ENCODE measurements around the gene ZNF511.
A peak's percentile ranks its signal among the peaks of the same experiment; 100 is the strongest.

Gene ZNF511

GRCh38 chr10:133338080-133339071 lies 29.7 kb downstream of the ZNF511 start:
- peaks cover 5% of the 10 kb centered on the region for H3K4me1 Mint-ChIP-seq (ENCODE audit: low read depth)
- H3K9me3 Mint-ChIP-seq = no peaks in the 10 kb centered on the region
- H3K27me3 Mint-ChIP-seq (ENCODE audit: low read depth) = peaks cover 24% of the 10 kb centered on the region
- H3K27ac Mint-ChIP-seq = no peak overlapping the region
- H3K36me3 Mint-ChIP-seq (ENCODE audit: low read depth) = no peaks in the 10 kb centered on the region
- no peak overlapping the region for H3K4me3 Mint-ChIP-seq

DNA sequence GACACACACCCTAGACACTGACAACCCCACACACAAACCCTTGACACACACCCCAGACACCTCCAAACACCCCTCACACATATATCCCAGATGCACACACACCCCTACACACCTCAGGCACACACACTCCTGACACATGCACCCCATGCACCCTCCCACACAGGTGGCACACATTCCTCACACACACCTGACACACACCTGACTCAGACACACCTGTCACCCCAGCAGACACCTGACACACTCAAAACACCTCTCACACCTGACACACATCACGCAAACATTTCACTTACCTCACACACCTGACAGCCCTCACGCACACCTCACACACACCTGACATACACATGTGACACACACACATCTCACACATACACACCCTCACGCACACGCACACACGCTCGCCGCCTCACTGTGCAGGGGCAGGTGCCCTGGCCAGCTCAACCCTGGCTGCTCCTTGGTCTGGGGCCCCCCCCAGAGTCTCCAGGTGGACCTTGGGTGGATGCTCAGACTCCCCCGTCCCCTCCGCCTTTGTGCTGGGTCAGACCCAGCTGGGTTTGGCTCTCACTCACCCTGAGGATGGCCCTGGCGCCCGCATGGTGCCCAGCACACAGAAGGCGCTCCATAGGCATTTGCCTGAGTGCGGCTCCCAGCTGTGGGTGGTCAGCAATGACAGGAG lies 31.1 kb downstream of the ZNF511 start:
- no peak overlapping the region for H3K4me3 Mint-ChIP-seq

DNA sequence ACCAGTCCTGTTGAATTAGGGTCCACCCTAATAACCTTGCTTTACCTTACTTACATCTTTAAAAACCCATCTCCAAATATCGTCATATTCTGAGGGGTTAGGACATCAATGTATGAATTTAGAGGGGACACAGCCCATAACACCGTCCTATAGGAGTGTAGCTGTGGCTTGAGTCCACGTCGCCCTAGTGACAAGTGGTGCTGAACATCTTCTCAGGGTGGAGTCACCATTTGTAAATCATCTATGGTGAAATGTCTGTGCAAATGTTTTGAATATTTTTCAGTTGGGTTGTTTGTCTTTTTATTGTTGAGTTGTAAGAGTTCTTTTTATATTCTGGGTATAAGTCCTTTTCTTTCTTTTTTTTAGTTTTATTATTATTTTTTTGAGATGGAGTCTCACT lies 33.3 kb downstream of the ZNF511 start:
- Mint-ChIP-seq H3K36me3 (ENCODE audit: low read depth) (no peaks in the 10 kb centered on the region), H3K27me3 (ENCODE audit: low read depth) (peaks cover 25% of the 10 kb centered on the region), H3K27ac (no peak overlapping the region), H3K9me3 (no peaks in the 10 kb centered on the region), H3K4me3 (no peak overlapping the region), H3K4me1 (ENCODE audit: low read depth) (no peaks in the 10 kb centered on the region)

More for the DNA sequence above, 31.1 kb downstream of the ZNF511 start:
- Mint-ChIP-seq H3K27me3 (ENCODE audit: low read depth) (peaks cover 21% of the 10 kb centered on the region), H3K9me3 (no peaks in the 10 kb centered on the region), H3K36me3 (ENCODE audit: low read depth) (no peaks in the 10 kb centered on the region), H3K4me1 (ENCODE audit: low read depth) (peaks cover 3% of the 10 kb centered on the region), H3K27ac (no peak overlapping the region)

DNA sequence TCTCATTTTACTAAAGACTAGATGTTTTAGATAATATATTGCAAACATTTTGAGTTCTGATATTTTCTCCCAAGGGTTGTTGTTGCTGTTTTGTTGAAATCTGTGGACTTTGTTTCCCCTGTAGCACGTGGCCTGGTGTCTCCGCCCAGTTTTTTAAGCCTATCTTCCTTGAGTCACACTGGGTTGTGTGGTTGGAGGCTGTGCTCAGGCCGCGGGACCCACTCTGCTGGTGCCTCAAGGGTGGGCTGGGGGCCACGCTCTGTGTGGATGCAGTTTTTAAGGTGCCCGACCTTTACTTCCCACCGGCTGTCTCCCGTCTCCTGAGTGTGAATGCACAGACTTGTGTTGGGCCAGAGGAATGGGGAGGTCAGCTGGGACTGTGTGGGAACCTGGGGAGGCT lies 34.2 kb downstream of the ZNF511 start:
- H3K9me3 Mint-ChIP-seq = no peaks in the 10 kb centered on the region
- peaks cover 25% of the 10 kb centered on the region for H3K27me3 Mint-ChIP-seq (ENCODE audit: low read depth)
- no peaks in the 10 kb centered on the region for H3K36me3 Mint-ChIP-seq (ENCODE audit: low read depth)
- H3K4me1 Mint-ChIP-seq (ENCODE audit: low read depth) = no peaks in the 10 kb centered on the region
- no peak overlapping the region for H3K27ac Mint-ChIP-seq
- H3K4me3 Mint-ChIP-seq = no peak overlapping the region

- H3K4me1 Mint-ChIP-seq (ENCODE audit: low read depth) = no peaks in the 10 kb centered on the region
- peaks cover 25% of the 10 kb centered on the region for H3K27me3 Mint-ChIP-seq (ENCODE audit: low read depth)
- no peak overlapping the region for H3K27ac Mint-ChIP-seq
- no peaks in the 10 kb centered on the region for H3K9me3 Mint-ChIP-seq
- H3K36me3 Mint-ChIP-seq (ENCODE audit: low read depth) = no peaks in the 10 kb centered on the region
- H3K4me3 Mint-ChIP-seq = no peak overlapping the region
Observed at GRCh38 chr10:133343558-133343957, 34.8 kb downstream of the ZNF511 start.

- no peak overlapping the region for H3K4me3 Mint-ChIP-seq
- H3K27ac Mint-ChIP-seq = no peak overlapping the region
- H3K27me3 Mint-ChIP-seq (ENCODE audit: low read depth) = peaks cover 25% of the 10 kb centered on the region
- H3K4me1 Mint-ChIP-seq (ENCODE audit: low read depth) = no peaks in the 10 kb centered on the region
- H3K9me3 Mint-ChIP-seq = no peaks in the 10 kb centered on the region
- H3K36me3 Mint-ChIP-seq (ENCODE audit: low read depth) = no peaks in the 10 kb centered on the region
Observed at GRCh38 chr10:133344236-133344635, 35.5 kb downstream of the ZNF511 start.

- no peaks in the 10 kb centered on the region for H3K4me1 Mint-ChIP-seq (ENCODE audit: low read depth)
- peaks cover 24% of the 10 kb centered on the region for H3K27me3 Mint-ChIP-seq (ENCODE audit: low read depth)
- H3K36me3 Mint-ChIP-seq (ENCODE audit: low read depth) = no peaks in the 10 kb centered on the region
- H3K9me3 Mint-ChIP-seq = no peaks in the 10 kb centered on the region
- H3K4me3 Mint-ChIP-seq = no peak overlapping the region
- no peak overlapping the region for H3K27ac Mint-ChIP-seq
Observed at GRCh38 chr10:133346413-133346812, 37.7 kb downstream of the ZNF511 start.

- no peaks in the 10 kb centered on the region for H3K36me3 Mint-ChIP-seq (ENCODE audit: low read depth)
- no peaks in the 10 kb centered on the region for H3K9me3 Mint-ChIP-seq
- H3K4me3 Mint-ChIP-seq = no peak overlapping the region
Observed at GRCh38 chr10:133347710-133348517, 39.2 kb downstream of the ZNF511 start.

GRCh38 chr10:133349160-133349568 lies 40.5 kb downstream of the ZNF511 start:
- Mint-ChIP-seq H3K4me3 (no peak overlapping the region), H3K27ac (peak overlapping the region; percentile 19), H3K4me1 (ENCODE audit: low read depth) (no peaks in the 10 kb centered on the region), H3K9me3 (no peaks in the 10 kb centered on the region), H3K36me3 (ENCODE audit: low read depth) (no peaks in the 10 kb centered on the region), H3K27me3 (ENCODE audit: low read depth) (peaks cover 9% of the 10 kb centered on the region)

More at GRCh38 chr10:133347710-133348517, 39.2 kb downstream of the ZNF511 start:
- Mint-ChIP-seq H3K27me3 (ENCODE audit: low read depth) (peaks cover 16% of the 10 kb centered on the region), H3K27ac (no peak overlapping the region), H3K4me1 (ENCODE audit: low read depth) (no peaks in the 10 kb centered on the region)

GRCh38 chr10:133349577-133350011 lies 40.9 kb downstream of the ZNF511 start:
- Mint-ChIP-seq H3K9me3 (no peaks in the 10 kb centered on the region), H3K27me3 (ENCODE audit: low read depth) (peaks cover 6% of the 10 kb centered on the region), H3K4me3 (no peak overlapping the region), H3K36me3 (ENCODE audit: low read depth) (no peaks in the 10 kb centered on the region), H3K4me1 (ENCODE audit: low read depth) (no peaks in the 10 kb centered on the region), H3K27ac (no peak overlapping the region)

DNA sequence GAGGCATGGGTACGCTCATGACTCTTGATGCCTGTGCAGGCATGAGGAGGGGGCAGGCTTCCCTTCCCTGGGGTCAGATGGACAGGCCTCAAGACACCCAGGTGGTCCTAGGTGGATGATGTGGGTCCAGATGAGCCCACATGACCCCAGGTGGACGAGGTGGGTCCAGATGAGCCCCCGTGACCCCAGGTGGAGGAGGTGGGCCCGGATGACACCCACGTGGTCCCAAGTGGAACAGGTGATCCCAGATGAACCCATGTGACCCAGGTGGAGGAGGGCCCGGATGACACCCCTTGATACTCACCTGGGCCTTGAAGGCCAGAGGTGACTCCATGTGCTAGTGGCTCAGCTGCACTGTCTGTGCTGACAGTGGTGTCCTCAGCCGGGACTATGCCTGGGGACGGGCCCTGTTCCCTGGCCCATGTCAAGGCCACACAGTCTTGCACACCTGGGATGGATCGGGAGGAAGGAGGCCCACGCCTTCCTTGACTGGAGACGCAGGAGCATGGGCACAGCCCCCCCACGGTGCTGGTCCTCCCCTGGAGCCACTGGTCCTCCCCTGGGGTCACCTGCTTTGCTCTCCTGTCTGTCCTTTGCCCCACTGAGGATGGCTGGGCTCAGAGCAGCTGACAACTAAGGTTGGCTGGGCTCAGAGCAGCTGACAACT lies 41.7 kb downstream of the ZNF511 start:
- no peak overlapping the region for H3K4me3 Mint-ChIP-seq
- no peaks in the 10 kb centered on the region for H3K36me3 Mint-ChIP-seq (ENCODE audit: low read depth)
- H3K9me3 Mint-ChIP-seq = no peaks in the 10 kb centered on the region
- H3K27me3 Mint-ChIP-seq (ENCODE audit: low read depth) = peaks cover 5% of the 10 kb centered on the region
- H3K27ac Mint-ChIP-seq = no peak overlapping the region
- no peaks in the 10 kb centered on the region for H3K4me1 Mint-ChIP-seq (ENCODE audit: low read depth)

DNA sequence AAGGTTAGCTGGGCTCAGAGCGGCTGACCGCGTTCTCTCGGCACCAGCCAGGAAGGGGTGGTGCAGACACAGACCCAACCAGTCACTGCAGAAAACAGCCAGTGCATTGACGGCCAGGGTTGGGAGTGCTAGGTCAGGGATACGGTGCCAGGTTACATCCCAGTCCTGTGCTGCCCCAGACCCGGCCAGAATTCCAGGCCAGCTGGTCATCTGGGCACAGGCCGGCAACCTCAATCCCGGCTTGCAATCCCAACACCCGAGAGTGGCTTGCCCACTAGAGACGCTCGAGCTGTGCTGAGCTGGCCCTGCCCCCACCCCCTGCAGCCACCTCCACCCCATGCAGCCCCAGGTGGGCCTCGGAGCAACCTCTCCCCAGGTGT lies 42.2 kb downstream of the ZNF511 start:
- no peaks in the 10 kb centered on the region for H3K4me1 Mint-ChIP-seq (ENCODE audit: low read depth)
- H3K4me3 Mint-ChIP-seq = no peak overlapping the region
- peaks cover under 1% of the 10 kb centered on the region for H3K27me3 Mint-ChIP-seq (ENCODE audit: low read depth)
- no peaks in the 10 kb centered on the region for H3K9me3 Mint-ChIP-seq
- H3K36me3 Mint-ChIP-seq (ENCODE audit: low read depth) = no peaks in the 10 kb centered on the region
- no peak overlapping the region for H3K27ac Mint-ChIP-seq

GRCh38 chr10:133351408-133352318 lies 42.9 kb downstream of the ZNF511 start:
- no peaks in the 10 kb centered on the region for H3K36me3 Mint-ChIP-seq (ENCODE audit: low read depth)
- H3K4me3 Mint-ChIP-seq = no peak overlapping the region
- H3K27me3 Mint-ChIP-seq (ENCODE audit: low read depth) = no peaks in the 10 kb centered on the region
- no peaks in the 10 kb centered on the region for H3K4me1 Mint-ChIP-seq (ENCODE audit: low read depth)
- no peaks in the 10 kb centered on the region for H3K9me3 Mint-ChIP-seq
- H3K27ac Mint-ChIP-seq = no peak overlapping the region
